Measurements from ENCODE around the gene ZDHHC4. TPM values are rescaled to one million over a fixed set of nuclear protein-coding genes. Genes with fewer than 3 reads are reported as not detected.

Gene ZDHHC4
- total and polyA plus RNA-seq, 5 donors from 2014 or later: 20.4 to 77.9 (median 64.4) TPM

GRCh38 chr7:6590645-6591110 is 13.4 kb downstream of the ZDHHC4 start:
- H3K9me3 Mint-ChIP-seq: peaks cover 0 to 3% (median 0%) of the 10 kb centered on the region in 7 donors
- no peak for DNase-seq
- H3K4me3 ChIP-seq (ENCODE audit: low read depth, low read length): peak overlapping the region; percentile 86

GRCh38 chr7:6600093-6600492 is 22.8 kb downstream of the ZDHHC4 start:
- no peaks in the 10 kb centered on the region for H3K27me3 Mint-ChIP-seq
- no peak overlapping the region for H3K4me3 Mint-ChIP-seq
- peaks cover 40% of the 10 kb centered on the region for H3K36me3 Mint-ChIP-seq
- peaks cover 70% of the 10 kb centered on the region for H3K36me3 ChIP-seq (ENCODE audit: control insufficient read depth, insufficient read depth, low read length)
- ATAC-seq (ENCODE audit: low read depth in 2 of 2) (no peak), DNase-seq (no peak)
- peaks cover 2 to 8% (median 6%) of the 10 kb centered on the region in 4 donors for H3K4me1 Mint-ChIP-seq
- no peak overlapping the region for H3K27ac Mint-ChIP-seq
- H3K4me1 ChIP-seq (ENCODE audit: control insufficient read depth, insufficient read depth, low read length, poor library complexity, severe bottlenecking): no peaks in the 10 kb centered on the region
- H3K9me3 Mint-ChIP-seq: no peaks in the 10 kb centered on the region
- no peak overlapping the region for H3K4me3 ChIP-seq (ENCODE audit: low read depth, low read length)
- no peaks in the 10 kb centered on the region for H3K9me3 ChIP-seq (ENCODE audit: control insufficient read depth in 2 of 2, low read length in 2 of 2)
- H3K27ac ChIP-seq (ENCODE audit: insufficient read depth, low read length, poor library complexity, severe bottlenecking): no peak overlapping the region
- no peaks in the 10 kb centered on the region for H3K27me3 ChIP-seq (ENCODE audit: control insufficient read depth, insufficient read depth, low read length)

More at GRCh38 chr7:6590645-6591110, 13.4 kb downstream of the ZDHHC4 start:
- no peaks in the 10 kb centered on the region for H3K27me3 ChIP-seq (ENCODE audit: control insufficient read depth, insufficient read depth, low read length)
- peaks cover 22% of the 10 kb centered on the region for H3K4me1 ChIP-seq (ENCODE audit: control insufficient read depth, insufficient read depth, low read length, poor library complexity, severe bottlenecking)
- H3K27ac ChIP-seq (ENCODE audit: insufficient read depth, low read length, poor library complexity, severe bottlenecking): peak overlapping the region; percentile 80
- H3K36me3 Mint-ChIP-seq: peaks cover 22% of the 10 kb centered on the region
- peaks cover 0 to 31% (median 12%) of the 10 kb centered on the region in 4 donors for H3K4me1 Mint-ChIP-seq
- ATAC-seq (ENCODE audit: low read depth in 2 of 2): no peak
- peaks cover 40% of the 10 kb centered on the region for H3K36me3 ChIP-seq (ENCODE audit: control insufficient read depth, insufficient read depth, low read length)
- peak overlapping the region; percentile 90 to 98 (median 93) for H3K4me3 Mint-ChIP-seq
- H3K27me3 Mint-ChIP-seq: no peaks in the 10 kb centered on the region
- H3K27ac Mint-ChIP-seq: peak overlapping the region; percentile 88 to 93 (median 90)
- H3K9me3 ChIP-seq (ENCODE audit: control insufficient read depth in 2 of 2, low read length in 2 of 2): no peaks in the 10 kb centered on the region

- Mint-ChIP-seq H3K27me3 (no peaks in the 10 kb centered on the region), H3K27ac (no peak overlapping the region), H3K4me3 (no peak overlapping the region), H3K36me3 (peaks cover 21% of the 10 kb centered on the region), H3K4me1 (peaks cover 0 to 9% (median 7%) of the 10 kb centered on the region in 4 donors), H3K9me3 (no peaks in the 10 kb centered on the region)
- no peak for ATAC-seq (ENCODE audit: low read depth in 2 of 2)
- Histone ChIP-seq H3K27me3 (ENCODE audit: control insufficient read depth, insufficient read depth, low read length) (no peaks in the 10 kb centered on the region), H3K27ac (ENCODE audit: insufficient read depth, low read length, poor library complexity, severe bottlenecking) (no peak overlapping the region), H3K9me3 (ENCODE audit: control insufficient read depth in 2 of 2, low read length in 2 of 2) (no peaks in the 10 kb centered on the region), H3K4me1 (ENCODE audit: control insufficient read depth, insufficient read depth, low read length, poor library complexity, severe bottlenecking) (no peaks in the 10 kb centered on the region), H3K36me3 (ENCODE audit: control insufficient read depth, insufficient read depth, low read length) (peaks cover 48% of the 10 kb centered on the region), H3K4me3 (ENCODE audit: low read depth, low read length) (no peak overlapping the region)
- no peak for DNase-seq
Measured at GRCh38 chr7:6604458-6604857, 27.2 kb downstream of the ZDHHC4 start.

GRCh38 chr7:6606866-6607583 is 29.8 kb downstream of the ZDHHC4 start:
- ATAC-seq (ENCODE audit: low read depth in 2 of 2): no peak
- Mint-ChIP-seq H3K27me3 (no peaks in the 10 kb centered on the region), H3K36me3 (peaks cover 15% of the 10 kb centered on the region), H3K9me3 (no peaks in the 10 kb centered on the region), H3K4me3 (no peak overlapping the region), H3K4me1 (peaks cover 0 to 7% (median 5%) of the 10 kb centered on the region in 4 donors), H3K27ac (no peak overlapping the region)
- Histone ChIP-seq H3K36me3 (ENCODE audit: control insufficient read depth, insufficient read depth, low read length) (peaks cover 27% of the 10 kb centered on the region), H3K27ac (ENCODE audit: insufficient read depth, low read length, poor library complexity, severe bottlenecking) (no peak overlapping the region), H3K4me1 (ENCODE audit: control insufficient read depth, insufficient read depth, low read length, poor library complexity, severe bottlenecking) (no peaks in the 10 kb centered on the region), H3K4me3 (ENCODE audit: low read depth, low read length) (no peak overlapping the region), H3K27me3 (ENCODE audit: control insufficient read depth, insufficient read depth, low read length) (no peaks in the 10 kb centered on the region), H3K9me3 (ENCODE audit: control insufficient read depth in 2 of 2, low read length in 2 of 2) (no peaks in the 10 kb centered on the region)
- DNase-seq: no peak

GRCh38 chr7:6607651-6608051 is 30.4 kb downstream of the ZDHHC4 start:
- ATAC-seq (ENCODE audit: low read depth in 2 of 2): no peak
- Mint-ChIP-seq H3K9me3 (no peaks in the 10 kb centered on the region), H3K36me3 (peaks cover 15% of the 10 kb centered on the region)

GRCh38 chr7:6608081-6608480 is 30.8 kb downstream of the ZDHHC4 start:
- Mint-ChIP-seq H3K27me3 (peaks cover 8% of the 10 kb centered on the region), H3K4me3 (no peak overlapping the region)

More at GRCh38 chr7:6607651-6608051, 30.4 kb downstream of the ZDHHC4 start:
- H3K36me3 ChIP-seq (ENCODE audit: control insufficient read depth, insufficient read depth, low read length): peaks cover 25% of the 10 kb centered on the region
- no peaks in the 10 kb centered on the region for H3K27me3 ChIP-seq (ENCODE audit: control insufficient read depth, insufficient read depth, low read length)
- Mint-ChIP-seq H3K27me3 (peaks cover 3% of the 10 kb centered on the region), H3K4me1 (peaks cover 0 to 4% (median 1%) of the 10 kb centered on the region in 4 donors), H3K27ac (no peak overlapping the region), H3K4me3 (no peak overlapping the region)
- no peak for DNase-seq
- H3K4me1 ChIP-seq (ENCODE audit: control insufficient read depth, insufficient read depth, low read length, poor library complexity, severe bottlenecking): no peaks in the 10 kb centered on the region
- no peak overlapping the region for H3K27ac ChIP-seq (ENCODE audit: insufficient read depth, low read length, poor library complexity, severe bottlenecking)
- no peak overlapping the region for H3K4me3 ChIP-seq (ENCODE audit: low read depth, low read length)
- H3K9me3 ChIP-seq (ENCODE audit: control insufficient read depth in 2 of 2, low read length in 2 of 2): no peaks in the 10 kb centered on the region

GRCh38 chr7:6608794-6609193 is 31.5 kb downstream of the ZDHHC4 start:
- Histone ChIP-seq H3K27ac (ENCODE audit: insufficient read depth, low read length, poor library complexity, severe bottlenecking) (no peak overlapping the region), H3K9me3 (ENCODE audit: control insufficient read depth in 2 of 2, low read length in 2 of 2) (no peaks in the 10 kb centered on the region), H3K4me1 (ENCODE audit: control insufficient read depth, insufficient read depth, low read length, poor library complexity, severe bottlenecking) (no peaks in the 10 kb centered on the region), H3K4me3 (ENCODE audit: low read depth, low read length) (no peak overlapping the region), H3K36me3 (ENCODE audit: control insufficient read depth, insufficient read depth, low read length) (peaks cover 23% of the 10 kb centered on the region), H3K27me3 (ENCODE audit: control insufficient read depth, insufficient read depth, low read length) (no peaks in the 10 kb centered on the region)
- H3K27me3 Mint-ChIP-seq: peaks cover 13% of the 10 kb centered on the region
- H3K27ac Mint-ChIP-seq: no peak overlapping the region
- no peak overlapping the region for H3K4me3 Mint-ChIP-seq
- ATAC-seq (ENCODE audit: low read depth in 2 of 2): no peak
- peaks cover 13% of the 10 kb centered on the region for H3K36me3 Mint-ChIP-seq
- H3K4me1 Mint-ChIP-seq: peaks cover 0 to 6% (median 3%) of the 10 kb centered on the region in 4 donors
- no peak for DNase-seq
- no peaks in the 10 kb centered on the region for H3K9me3 Mint-ChIP-seq

More at GRCh38 chr7:6608081-6608480, 30.8 kb downstream of the ZDHHC4 start:
- Mint-ChIP-seq H3K27ac (no peak overlapping the region), H3K4me1 (peaks cover 0 to 5% (median 2%) of the 10 kb centered on the region in 4 donors), H3K36me3 (peaks cover 15% of the 10 kb centered on the region), H3K9me3 (no peaks in the 10 kb centered on the region)
- H3K27ac ChIP-seq (ENCODE audit: insufficient read depth, low read length, poor library complexity, severe bottlenecking): no peak overlapping the region
- H3K9me3 ChIP-seq (ENCODE audit: control insufficient read depth in 2 of 2, low read length in 2 of 2): no peaks in the 10 kb centered on the region
- no peak for ATAC-seq (ENCODE audit: low read depth in 2 of 2)
- peaks cover 24% of the 10 kb centered on the region for H3K36me3 ChIP-seq (ENCODE audit: control insufficient read depth, insufficient read depth, low read length)
- H3K4me3 ChIP-seq (ENCODE audit: low read depth, low read length): no peak overlapping the region
- no peak for DNase-seq
- no peaks in the 10 kb centered on the region for H3K27me3 ChIP-seq (ENCODE audit: control insufficient read depth, insufficient read depth, low read length)
- H3K4me1 ChIP-seq (ENCODE audit: control insufficient read depth, insufficient read depth, low read length, poor library complexity, severe bottlenecking): no peaks in the 10 kb centered on the region
